GM21360 (cell line): ENCODE measurements around the gene CARS1.

Source experiments
- ATAC-seq: cut with Tn5 transposase; IDR thresholded peaks from one replicate; pipeline ENCODE4 v1.9.1; 2021; ENCODE audit warnings: mild to moderate bottlenecking, moderate library complexity; ENCODE audit not compliant: unreplicated experiment

The CARS1 gene

GRCh38 chr11:2994336-2994730 lies 62.9 kb downstream of the CARS1 start:
- no peak for ATAC-seq

- ATAC-seq, result no peak
Observed at GRCh38 chr11:2992997-2993325, 64.3 kb downstream of the CARS1 start.

GRCh38 chr11:2992234-2992996 lies 64.8 kb downstream of the CARS1 start, which contains the start of gene NAP1L4:
Gene NAP1L4 (minus strand): TSS chr11:2992329. CDS start chr11:2979220, 13,109 bp downstream.
- peak; percentile 84 for ATAC-seq

GRCh38 chr11:2991452-2992233 lies 65.6 kb downstream of the CARS1 start:
- ATAC-seq, result peak; percentile 40

- ATAC-seq, result no peak
Observed at GRCh38 chr11:2990617-2991451, 66.4 kb downstream of the CARS1 start.

- ATAC-seq, result no peak
Observed at GRCh38 chr11:2989551-2989950, 67.7 kb downstream of the CARS1 start.

- no peak for ATAC-seq
Observed at GRCh38 chr11:2989006-2989405, 68.2 kb downstream of the CARS1 start.

GRCh38 chr11:2987881-2988861 lies 69.1 kb downstream of the CARS1 start:
- ATAC-seq, result no peak

GRCh38 chr11:2983908-2984307 lies 73.3 kb downstream of the CARS1 start:
- no peak for ATAC-seq

- no peak for ATAC-seq
Observed at GRCh38 chr11:2982214-2982613, 75.0 kb downstream of the CARS1 start.

GRCh38 chr11:2981130-2981529 lies 76.1 kb downstream of the CARS1 start:
- no peak for ATAC-seq

- ATAC-seq, result no peak
Observed at GRCh38 chr11:2980168-2980840, 76.9 kb downstream of the CARS1 start.

GRCh38 chr11:2977113-2977512 lies 80.1 kb downstream of the CARS1 start:
- no peak for ATAC-seq

- no peak for ATAC-seq
Observed at GRCh38 chr11:2976294-2977063, 80.7 kb downstream of the CARS1 start.

GRCh38 chr11:2975594-2975993 lies 81.6 kb downstream of the CARS1 start:
- no peak for ATAC-seq

- ATAC-seq, result no peak
Observed at GRCh38 chr11:2974272-2974671, 83.0 kb downstream of the CARS1 start.

- no peak for ATAC-seq
Observed at GRCh38 chr11:2968341-2968900, 88.8 kb downstream of the CARS1 start.

GRCh38 chr11:2964782-2965181 lies 92.4 kb downstream of the CARS1 start:
- ATAC-seq, result no peak

GRCh38 chr11:2963761-2964160 lies 93.5 kb downstream of the CARS1 start:
- ATAC-seq, result no peak
